HepG2 (cell line): Measurements from ENCODE around the gene FAAP20. TPM values are rescaled to one million over a fixed set of nuclear protein-coding genes. Genes with fewer than 3 reads are reported as not detected.
A peak's percentile ranks its signal among the peaks of the same experiment; 100 is the strongest.

Experiments used
- ATAD3A ChIP-seq: sonication (generic); formaldehyde crosslinking; IDR thresholded peaks from 2 replicates; pipeline ENCODE4 v1.4.0; 2020; ENCODE audit warnings: missing genetic modification reagents
- CREB1 ChIP-seq, 2 experiments: fragments of 450-650 bp in 1 of 2; IDR thresholded peaks; 2 replicates each; pipeline ENCODE4 v1.6.1; 2016 to 2017; ENCODE audit warnings: control low read depth in 1 of 2, mild to moderate bottlenecking in 1 of 2, missing compliant biosample characterization in 1 of 2, missing genetic modification characterization in 1 of 2
- FOXK2 ChIP-seq: fragments of 450-650 bp; IDR thresholded peaks from 2 replicates; pipeline ENCODE4 v1.6.1; 2016
- KDM4B ChIP-seq: sonication (generic); formaldehyde crosslinking; IDR thresholded peaks from 2 replicates; pipeline ENCODE4 v1.4.0; 2020; ENCODE audit warnings: missing genetic modification reagents
- MBD4 ChIP-seq: IDR thresholded peaks from 2 replicates; pipeline ENCODE4 v1.6.1; 2012; ENCODE audit warnings: low read length, inconsistent platforms, borderline replicate concordance
- MED1 ChIP-seq: sonication (generic); formaldehyde crosslinking; IDR thresholded peaks from 2 replicates; pipeline ENCODE4 v1.4.0; 2020; ENCODE audit warnings: missing genetic modification reagents
- NFE2 ChIP-seq: sonication (generic); formaldehyde crosslinking; IDR thresholded peaks from 2 replicates; pipeline ENCODE4 v1.4.0; 2020; ENCODE audit warnings: missing genetic modification reagents
- PHF8 ChIP-seq: sonication (generic); formaldehyde crosslinking; IDR thresholded peaks from 2 replicates; pipeline ENCODE4 v1.5.0; 2020; ENCODE audit warnings: missing genetic modification reagents
- SP4 ChIP-seq: sonication (generic); formaldehyde crosslinking; IDR thresholded peaks from 2 replicates; pipeline ENCODE4 v1.8.1; 2023; ENCODE audit warnings: mild to moderate bottlenecking, missing genetic modification reagents
- SPEN ChIP-seq: sonication (generic); formaldehyde crosslinking; IDR thresholded peaks from 2 replicates; pipeline ENCODE4 v1.5.1; 2020; ENCODE audit warnings: low read depth, mild to moderate bottlenecking, missing genetic modification reagents
- WIZ ChIP-seq: sonication (generic); formaldehyde crosslinking; IDR thresholded peaks from 2 replicates; pipeline ENCODE4 v1.5.1; 2020; ENCODE audit warnings: mild to moderate bottlenecking, missing genetic modification reagents
- ZNF672 ChIP-seq: sonication (generic); formaldehyde crosslinking; IDR thresholded peaks from 2 replicates; pipeline ENCODE4 v1.8.1; 2022; ENCODE audit warnings: missing genetic modification reagents
- ZNF768 ChIP-seq: sonication (generic); formaldehyde crosslinking; IDR thresholded peaks from 2 replicates; pipeline ENCODE4 v1.4.0; 2020; ENCODE audit warnings: missing genetic modification reagents
- polyA plus RNA-seq, 8 experiments: library from polyadenylated mRNA; depleted of rRNA in 3 of 8; stranded (reverse) in 7 of 8; unstranded in 1 of 8; fragments of >200 nt; fragmentation: Illumina TruSeq in 4 of 8; extraction: Trizol in 4 of 8; gene quantifications; 2 replicates each; pipeline versions ENCODE4 v1.2.1 to v1.2.3, GENCODE V29; 2011 to 2016; ENCODE audit warnings: low read depth in 4 of 8, missing spikeins in 1 of 8, mixed read lengths in 1 of 8; ENCODE audit not compliant: insufficient read depth in 1 of 8
- total RNA-seq, 5 experiments: library from RNA; depleted of rRNA; stranded (reverse); fragments of >200 nt; fragmentation: Illumina TruSeq; extraction: Trizol; gene quantifications; 2 replicates each; pipeline ENCODE4 v1.2.3, GENCODE V29; 2016; ENCODE audit warnings: low read depth in 1 of 5
- TF ChIP-seq, protein P1 (sequence below): sonication (generic); formaldehyde crosslinking; IDR thresholded peaks from 2 replicates; pipeline ENCODE4 v1.5.0; 2020; ENCODE audit warnings: missing genetic modification reagents, mild to moderate bottlenecking, borderline replicate concordance
- TF ChIP-seq, protein P2 (sequence below), 2 experiments: sonication (generic) in 1 of 2; formaldehyde crosslinking in 1 of 2; IDR thresholded peaks; 2 replicates each; pipeline versions ENCODE4 v1.4.0 to v1.6.1; 2018 to 2020; ENCODE audit warnings: missing genetic modification reagents in 2 of 2, borderline replicate concordance in 1 of 2, low read depth in 1 of 2, mild to moderate bottlenecking in 1 of 2, missing biosample characterization in 1 of 2
- TF ChIP-seq, protein P3 (sequence below): sonication (generic); formaldehyde crosslinking; IDR thresholded peaks from 2 replicates; pipeline ENCODE4 v1.4.0; 2020; ENCODE audit warnings: mild to moderate bottlenecking, missing genetic modification reagents
- TF ChIP-seq, protein P4 (sequence below): sonication (generic); formaldehyde crosslinking; IDR thresholded peaks from 2 replicates; pipeline ENCODE4 v1.4.0; 2020; ENCODE audit warnings: missing genetic modification reagents

Gene FAAP20
- total and polyA plus RNA-seq, 2 of the 13 experiments (the other 11 are each of a cell fraction or from before 2014, with no cell fraction given): 9.6 to 10.8 TPM

DNA sequence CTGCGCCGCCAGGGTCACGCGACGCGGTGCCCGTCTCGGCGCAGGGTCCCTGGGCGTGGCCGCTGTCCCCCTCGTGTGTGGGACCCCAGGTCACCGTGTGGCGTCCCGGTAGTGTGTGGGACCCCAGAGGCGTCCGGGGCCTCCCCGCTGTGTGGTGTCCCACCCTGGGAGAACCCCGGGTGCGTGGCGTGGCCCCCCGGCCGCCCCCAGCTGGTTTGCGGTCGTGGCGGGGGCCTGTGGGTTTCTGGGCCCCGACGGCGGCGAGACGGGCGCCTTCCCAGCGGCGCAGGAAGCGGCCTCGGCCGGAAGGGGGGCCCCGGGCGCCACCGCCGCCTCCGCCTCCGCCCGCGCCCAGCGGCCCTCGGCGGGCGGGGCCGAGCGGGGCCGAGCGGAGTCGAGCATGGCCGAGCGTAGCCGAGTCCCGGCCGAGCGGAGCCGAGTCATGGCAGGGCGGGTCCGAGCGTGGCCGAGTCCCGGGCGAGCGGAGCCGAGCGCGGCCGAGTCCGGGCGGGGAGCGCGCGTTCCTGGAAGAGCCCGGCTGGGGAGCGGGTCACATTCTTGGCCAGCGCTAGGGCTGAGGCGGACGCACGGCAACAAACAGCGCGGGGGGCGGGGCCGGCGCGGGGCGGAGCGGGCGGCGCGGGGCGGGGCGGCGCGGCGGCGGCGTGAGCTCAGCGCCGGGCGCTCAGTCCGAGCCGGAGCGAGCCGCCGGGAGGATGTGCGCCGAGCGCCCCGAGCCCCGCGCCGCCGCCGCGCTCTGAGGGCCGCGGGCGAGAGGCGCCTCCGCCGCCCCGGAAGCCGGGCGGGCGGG lies 33.0 kb upstream of the FAAP20 start (continued):
- TF ChIP-seq, protein P1, sequence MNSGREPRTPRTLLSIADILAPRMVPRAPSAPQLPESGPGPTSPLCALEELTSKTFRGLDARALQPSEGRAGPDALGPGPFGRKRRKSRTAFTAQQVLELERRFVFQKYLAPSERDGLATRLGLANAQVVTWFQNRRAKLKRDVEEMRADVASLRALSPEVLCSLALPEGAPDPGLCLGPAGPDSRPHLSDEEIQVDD (CRISPR knock-in tag): 0 out of 2 replicates have a peak, but pooled peaks have one; percentile 36
- TF ChIP-seq MBD4: no peak
- TF ChIP-seq KDM4B (CRISPR knock-in tag): no peak
- TF ChIP-seq, protein P2, sequence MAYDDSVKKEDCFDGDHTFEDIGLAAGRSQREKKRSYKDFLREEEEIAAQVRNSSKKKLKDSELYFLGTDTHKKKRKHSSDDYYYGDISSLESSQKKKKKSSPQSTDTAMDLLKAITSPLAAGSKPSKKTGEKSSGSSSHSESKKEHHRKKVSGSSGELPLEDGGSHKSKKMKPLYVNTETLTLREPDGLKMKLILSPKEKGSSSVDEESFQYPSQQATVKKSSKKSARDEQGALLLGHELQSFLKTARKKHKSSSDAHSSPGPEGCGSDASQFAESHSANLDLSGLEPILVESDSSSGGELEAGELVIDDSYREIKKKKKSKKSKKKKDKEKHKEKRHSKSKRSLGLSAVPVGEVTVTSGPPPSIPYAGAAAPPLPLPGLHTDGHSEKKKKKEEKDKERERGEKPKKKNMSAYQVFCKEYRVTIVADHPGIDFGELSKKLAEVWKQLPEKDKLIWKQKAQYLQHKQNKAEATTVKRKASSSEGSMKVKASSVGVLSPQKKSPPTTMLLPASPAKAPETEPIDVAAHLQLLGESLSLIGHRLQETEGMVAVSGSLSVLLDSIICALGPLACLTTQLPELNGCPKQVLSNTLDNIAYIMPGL (CRISPR knock-in tag; IDR thresholded peaks at IDR 0.05; ENCODE audit: borderline replicate concordance in 1 of 2, low read depth in 1 of 2): 0 out of 4 replicates have a peak, but pooled peaks of 1 of the 2 experiments have one; percentile 7
- TF ChIP-seq ZNF672 (CRISPR knock-in tag): no peak
- TF ChIP-seq NFE2: no peak
- TF ChIP-seq ZNF768 (CRISPR knock-in tag): peak; percentile 55; the same call in 1 of the 2 replicates
- peak; percentile 78 for TF ChIP-seq PHF8 (CRISPR knock-in tag)
- TF ChIP-seq MED1: peak; percentile 27; the same call in 1 of the 2 replicates
- TF ChIP-seq CREB1 (IDR thresholded peaks at IDR 0.05): 0 out of 2 replicates have a peak, but pooled peaks have one; percentile 18
- no peak for TF ChIP-seq CREB1 (CRISPR knock-in tag; IDR thresholded peaks at IDR 0.05)
- TF ChIP-seq ATAD3A (CRISPR knock-in tag): no peak
- peak; percentile 78 for TF ChIP-seq SPEN (CRISPR knock-in tag)
- TF ChIP-seq, protein P3, sequence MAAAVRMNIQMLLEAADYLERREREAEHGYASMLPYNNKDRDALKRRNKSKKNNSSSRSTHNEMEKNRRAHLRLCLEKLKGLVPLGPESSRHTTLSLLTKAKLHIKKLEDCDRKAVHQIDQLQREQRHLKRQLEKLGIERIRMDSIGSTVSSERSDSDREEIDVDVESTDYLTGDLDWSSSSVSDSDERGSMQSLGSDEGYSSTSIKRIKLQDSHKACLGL (CRISPR knock-in tag): peak; percentile 44; the same call in 1 of the 2 replicates
- TF ChIP-seq, protein P4, sequence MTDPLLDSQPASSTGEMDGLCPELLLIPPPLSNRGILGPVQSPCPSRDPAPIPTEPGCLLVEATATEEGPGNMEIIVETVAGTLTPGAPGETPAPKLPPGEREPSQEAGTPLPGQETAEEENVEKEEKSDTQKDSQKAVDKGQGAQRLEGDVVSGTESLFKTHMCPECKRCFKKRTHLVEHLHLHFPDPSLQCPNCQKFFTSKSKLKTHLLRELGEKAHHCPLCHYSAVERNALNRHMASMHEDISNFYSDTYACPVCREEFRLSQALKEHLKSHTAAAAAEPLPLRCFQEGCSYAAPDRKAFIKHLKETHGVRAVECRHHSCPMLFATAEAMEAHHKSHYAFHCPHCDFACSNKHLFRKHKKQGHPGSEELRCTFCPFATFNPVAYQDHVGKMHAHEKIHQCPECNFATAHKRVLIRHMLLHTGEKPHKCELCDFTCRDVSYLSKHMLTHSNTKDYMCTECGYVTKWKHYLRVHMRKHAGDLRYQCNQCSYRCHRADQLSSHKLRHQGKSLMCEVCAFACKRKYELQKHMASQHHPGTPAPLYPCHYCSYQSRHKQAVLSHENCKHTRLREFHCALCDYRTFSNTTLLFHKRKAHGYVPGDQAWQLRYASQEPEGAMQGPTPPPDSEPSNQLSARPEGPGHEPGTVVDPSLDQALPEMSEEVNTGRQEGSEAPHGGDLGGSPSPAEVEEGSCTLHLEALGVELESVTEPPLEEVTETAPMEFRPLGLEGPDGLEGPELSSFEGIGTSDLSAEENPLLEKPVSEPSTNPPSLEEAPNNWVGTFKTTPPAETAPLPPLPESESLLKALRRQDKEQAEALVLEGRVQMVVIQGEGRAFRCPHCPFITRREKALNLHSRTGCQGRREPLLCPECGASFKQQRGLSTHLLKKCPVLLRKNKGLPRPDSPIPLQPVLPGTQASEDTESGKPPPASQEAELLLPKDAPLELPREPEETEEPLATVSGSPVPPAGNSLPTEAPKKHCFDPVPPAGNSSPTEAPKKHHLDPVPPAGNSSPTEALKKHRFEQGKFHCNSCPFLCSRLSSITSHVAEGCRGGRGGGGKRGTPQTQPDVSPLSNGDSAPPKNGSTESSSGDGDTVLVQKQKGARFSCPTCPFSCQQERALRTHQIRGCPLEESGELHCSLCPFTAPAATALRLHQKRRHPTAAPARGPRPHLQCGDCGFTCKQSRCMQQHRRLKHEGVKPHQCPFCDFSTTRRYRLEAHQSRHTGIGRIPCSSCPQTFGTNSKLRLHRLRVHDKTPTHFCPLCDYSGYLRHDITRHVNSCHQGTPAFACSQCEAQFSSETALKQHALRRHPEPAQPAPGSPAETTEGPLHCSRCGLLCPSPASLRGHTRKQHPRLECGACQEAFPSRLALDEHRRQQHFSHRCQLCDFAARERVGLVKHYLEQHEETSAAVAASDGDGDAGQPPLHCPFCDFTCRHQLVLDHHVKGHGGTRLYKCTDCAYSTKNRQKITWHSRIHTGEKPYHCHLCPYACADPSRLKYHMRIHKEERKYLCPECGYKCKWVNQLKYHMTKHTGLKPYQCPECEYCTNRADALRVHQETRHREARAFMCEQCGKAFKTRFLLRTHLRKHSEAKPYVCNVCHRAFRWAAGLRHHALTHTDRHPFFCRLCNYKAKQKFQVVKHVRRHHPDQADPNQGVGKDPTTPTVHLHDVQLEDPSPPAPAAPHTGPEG (CRISPR knock-in tag): 0 out of 2 replicates have a peak, but pooled peaks have one; percentile 57
- TF ChIP-seq FOXK2: no peak
- 0 out of 2 replicates have a peak, but pooled peaks have one; percentile 19 for TF ChIP-seq WIZ (CRISPR knock-in tag)
- TF ChIP-seq SP4 (CRISPR knock-in tag): peak; percentile 27; the same call in 1 of the 2 replicates
